MCF 10A (cell line): ENCODE measurements around the gene FLAD1. TPM values are rescaled to one million over a fixed set of nuclear protein-coding genes. Genes with fewer than 3 reads are reported as not detected.

Experiments used
- BruUV-seq: library from RNA; stranded (reverse); fragments of 400-500 nt; replicated peaks from 2 replicates; lab custom pipeline; 2021; lab: Mats Ljungman, UMichigan
- CTCF ChIA-PET: fragments of 300-600 bp; sonication (Branson Sonifier 250); formaldehyde crosslinking; extraction: SDS; loops from one replicate; lab custom pipeline; 2021; ENCODE audit warnings: antibody characterized with exemption, inconsistent platforms; lab: Yijun Ruan, JAX
- POLR2A ChIA-PET: fragments of 300-600, 350-650 bp; sonication (Branson Sonifier 250); formaldehyde crosslinking; extraction: SDS; loops from one replicate; lab custom pipeline; 2020; ENCODE audit warnings: antibody characterized with exemption, inconsistent platforms; lab: Yijun Ruan, JAX
- DNase-seq: peaks from one replicate; pipeline ENCODE4 v3.0.0-alpha.2; 2018; ENCODE audit not compliant: unreplicated experiment
- H3K27ac Mint-ChIP-seq: one replicate; pipeline ENCODE4 v1.8.0; 2022; ENCODE audit warnings: mild to moderate bottlenecking, low read depth, mixed read lengths; ENCODE audit not compliant: unreplicated experiment
- H3K27me3 Mint-ChIP-seq: one replicate; pipeline ENCODE4 v1.8.0; 2022; ENCODE audit warnings: mixed read lengths; ENCODE audit not compliant: insufficient read depth, unreplicated experiment
- H3K36me3 Mint-ChIP-seq: one replicate; pipeline ENCODE4 v1.8.0; 2022; ENCODE audit warnings: mild to moderate bottlenecking, moderate library complexity, mixed read lengths; ENCODE audit not compliant: insufficient read depth, unreplicated experiment
- H3K4me1 Mint-ChIP-seq: one replicate; pipeline ENCODE4 v1.8.0; 2022; ENCODE audit warnings: mixed read lengths; ENCODE audit not compliant: insufficient read depth, unreplicated experiment
- H3K4me3 Mint-ChIP-seq: one replicate; pipeline ENCODE4 v1.8.0; 2022; ENCODE audit warnings: mild to moderate bottlenecking, moderate library complexity, mixed read lengths; ENCODE audit not compliant: unreplicated experiment
- H3K9me3 Mint-ChIP-seq: one replicate; pipeline ENCODE4 v1.8.0; 2022; ENCODE audit warnings: mixed read lengths; ENCODE audit not compliant: unreplicated experiment
- CTCF ChIP-seq: fragments of 200-600 bp; IDR thresholded peaks from one replicate; pipeline ENCODE4 v1.8.0; 2022; ENCODE audit warnings: antibody characterized with exemption, mild to moderate bottlenecking; ENCODE audit not compliant: unreplicated experiment
- intact Hi-C: fragments of 100-400 bp; cut with micrococcal nuclease; formaldehyde crosslinking; loops from 2 replicates; pipeline ENCODE4 v1.14.1; 2022
- total RNA-seq: library from RNA; stranded (reverse); gene quantifications from 2 replicates; pipeline ENCODE4 v1.2.3, GENCODE V29; 2022

FLAD1 gene
- total RNA-seq, 1 experiment from 2014 or later, result 91.1 TPM

GRCh38 chr1:155012026-155012546 is 28.9 kb downstream of the FLAD1 start:
- peaks cover 74% of the 10 kb centered on the region for H3K36me3 Mint-ChIP-seq
- peak; percentile 95 for DNase-seq
- CTCF ChIA-PET, result interaction anchor here (0.5 to 14.4 kb wide), 8 partner anchors 8 to 460 kb away, joined by 3 to 390 read pairs (median 4); partner anchors contain the start of gene ADAM15

GRCh38 chr1:155012776-155013602 is 29.8 kb downstream of the FLAD1 start:
- Mint-ChIP-seq H3K4me1 (peaks cover 71% of the 10 kb centered on the region), H3K36me3 (peaks cover 83% of the 10 kb centered on the region), H3K27me3 (no peaks in the 10 kb centered on the region), H3K9me3 (no peaks in the 10 kb centered on the region), H3K4me3 (peak overlapping the region; percentile 70), H3K27ac (peak overlapping the region; percentile 86)
- DNase-seq, result no peak
- no peak for TF ChIP-seq CTCF
- BruUV-seq, result no TSS peak
- intact Hi-C loops, result no loop called here
- POLR2A ChIA-PET, result interaction anchor here (0.9 to 14.0 kb wide), 16 partner anchors 9 to 116 kb away, joined by 3 to 312 read pairs (median 5); partner anchors contain the start of genes ADAM15, CKS1B, FLAD1 and PBXIP1
- CTCF ChIA-PET, result interaction anchor here (0.5 to 14.4 kb wide), 10 partner anchors 9 to 1397 kb away, joined by 3 to 390 read pairs (median 4); partner anchors contain the start of genes ADAM15 and S100A14

More at GRCh38 chr1:155012026-155012546, 28.9 kb downstream of the FLAD1 start:
- Mint-ChIP-seq H3K27me3 (no peaks in the 10 kb centered on the region), H3K4me3 (peak overlapping the region; percentile 70), H3K4me1 (peaks cover 76% of the 10 kb centered on the region), H3K9me3 (no peaks in the 10 kb centered on the region), H3K27ac (peak overlapping the region; percentile 86)
- BruUV-seq, result no TSS peak
- POLR2A ChIA-PET, result interaction anchor here (0.6 to 14.0 kb wide), 16 partner anchors 8 to 117 kb away, joined by 3 to 312 read pairs (median 5); partner anchors contain the start of genes ADAM15, CKS1B, FLAD1 and PBXIP1
- no peak for TF ChIP-seq CTCF
- intact Hi-C loops, result no loop called here

GRCh38 chr1:155013632-155014031 is 30.5 kb downstream of the FLAD1 start:
- peaks cover 90% of the 10 kb centered on the region for H3K36me3 Mint-ChIP-seq
- no TSS peak for BruUV-seq
- TF ChIP-seq CTCF, result no peak
- no peaks in the 10 kb centered on the region for H3K27me3 Mint-ChIP-seq
- ChIA-PET POLR2A (interaction anchor here (0.6 to 14.0 kb wide), 9 partner anchors 9 to 116 kb away, joined by 3 to 312 read pairs (median 4); partner anchors contain the start of genes CKS1B, FLAD1, PMVK and SHC1), CTCF (interaction anchor here (0.5 to 14.4 kb wide), 7 partner anchors 10 to 1398 kb away, joined by 3 to 390 read pairs (median 4); partner anchors contain the start of genes ADAM15 and S100A14)
- no peak overlapping the region for H3K4me3 Mint-ChIP-seq
- no peaks in the 10 kb centered on the region for H3K9me3 Mint-ChIP-seq
- peak overlapping the region; percentile 86 for H3K27ac Mint-ChIP-seq
- peaks cover 71% of the 10 kb centered on the region for H3K4me1 Mint-ChIP-seq
- intact Hi-C loops, result no loop called here
- DNase-seq, result no peak
